Dermis blood vessel endothelial cell (primary cell): ENCODE measurements around the gene C11orf52. TPM values are rescaled to one million over a fixed set of nuclear protein-coding genes. Genes with fewer than 3 reads are reported as not detected.
"Not testable (repeated sequence)": the region's sequence is repeated elsewhere in the genome, so short reads cannot be mapped to it uniquely, and the experiment has no call there.

Source experiments
- DNase-seq: peaks from one replicate; pipeline ENCODE4 v3.0.0; 2010
- total RNA-seq: library from RNA; depleted of rRNA; stranded (reverse); fragments of >200 nt; gene quantifications from 2 replicates; pipeline ENCODE4 v1.2.3, GENCODE V29; 2014

C11orf52 gene
- total RNA-seq, 1 donor from 2014 or later, result 0.17 TPM

DNA sequence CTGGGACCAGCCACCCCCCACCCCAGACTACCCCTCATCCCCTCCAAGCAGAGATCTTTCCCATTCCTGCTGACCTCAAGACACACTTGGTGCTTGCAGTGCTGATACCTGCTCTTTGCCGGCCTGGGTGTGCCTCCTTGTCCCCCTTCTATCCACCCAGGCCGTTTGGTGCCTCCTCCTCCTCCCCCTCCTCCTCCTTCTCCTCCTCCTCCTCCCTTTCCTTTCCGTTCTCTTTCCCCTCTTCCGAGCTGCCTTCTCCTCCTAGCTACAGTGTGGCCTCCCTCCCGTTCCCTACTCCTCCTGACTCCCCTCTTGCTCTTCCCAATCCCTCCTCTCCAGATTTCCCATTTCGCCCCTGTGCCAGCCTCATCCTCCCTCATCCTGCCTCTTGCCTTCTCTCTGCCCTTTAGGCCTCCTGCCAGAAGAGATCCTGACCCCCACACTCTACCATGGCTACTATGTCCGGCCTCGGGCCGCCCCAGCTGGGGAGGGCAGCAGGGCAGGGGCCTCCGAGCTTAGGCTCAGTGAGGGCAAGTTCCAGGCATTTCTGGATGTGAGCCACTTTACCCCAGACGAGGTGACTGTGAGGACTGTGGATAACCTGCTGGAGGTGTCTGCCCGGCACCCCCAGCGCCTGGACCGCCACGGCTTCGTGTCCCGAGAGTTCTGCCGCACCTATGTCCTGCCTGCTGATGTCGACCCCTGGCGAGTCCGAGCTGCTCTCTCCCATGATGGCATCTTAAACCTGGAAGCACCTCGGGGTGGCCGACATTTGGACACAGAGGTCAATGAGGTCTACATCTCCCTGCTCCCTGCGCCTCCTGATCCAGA, 5.5 kb upstream of the C11orf52 start:
- no peak for DNase-seq

DNA sequence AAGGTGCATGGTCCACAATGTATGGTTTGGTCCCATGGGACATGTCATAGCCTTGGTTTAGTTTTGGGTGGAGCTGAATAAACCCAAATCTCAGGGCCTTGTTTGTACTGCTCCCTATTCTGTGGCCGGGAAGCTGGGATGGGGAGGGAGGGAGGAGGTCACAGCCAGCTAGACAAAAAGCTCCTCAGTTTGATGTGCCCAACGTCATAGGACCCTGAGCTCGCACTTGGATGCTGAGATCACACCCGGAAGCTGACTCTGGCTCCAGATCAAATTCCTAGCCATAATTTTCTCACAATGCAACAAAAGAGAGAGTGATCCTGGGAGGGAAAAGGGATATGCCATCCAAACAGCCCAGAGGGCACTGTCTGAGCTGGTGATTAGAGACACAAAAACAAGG, 4.7 kb upstream of the C11orf52 start:
- peak; percentile 66 for DNase-seq

GRCh38 chr11:111916768-111917167, 1.9 kb upstream of the C11orf52 start:
- no peak for DNase-seq

GRCh38 chr11:111917312-111917711, 1.4 kb upstream of the C11orf52 start:
- DNase-seq, result no peak

GRCh38 chr11:111917788-111918187, 925 bp upstream of the C11orf52 start:
- no peak for DNase-seq

GRCh38 chr11:111920908-111921307, 2.2 kb downstream of the C11orf52 start:
- no peak for DNase-seq

DNA sequence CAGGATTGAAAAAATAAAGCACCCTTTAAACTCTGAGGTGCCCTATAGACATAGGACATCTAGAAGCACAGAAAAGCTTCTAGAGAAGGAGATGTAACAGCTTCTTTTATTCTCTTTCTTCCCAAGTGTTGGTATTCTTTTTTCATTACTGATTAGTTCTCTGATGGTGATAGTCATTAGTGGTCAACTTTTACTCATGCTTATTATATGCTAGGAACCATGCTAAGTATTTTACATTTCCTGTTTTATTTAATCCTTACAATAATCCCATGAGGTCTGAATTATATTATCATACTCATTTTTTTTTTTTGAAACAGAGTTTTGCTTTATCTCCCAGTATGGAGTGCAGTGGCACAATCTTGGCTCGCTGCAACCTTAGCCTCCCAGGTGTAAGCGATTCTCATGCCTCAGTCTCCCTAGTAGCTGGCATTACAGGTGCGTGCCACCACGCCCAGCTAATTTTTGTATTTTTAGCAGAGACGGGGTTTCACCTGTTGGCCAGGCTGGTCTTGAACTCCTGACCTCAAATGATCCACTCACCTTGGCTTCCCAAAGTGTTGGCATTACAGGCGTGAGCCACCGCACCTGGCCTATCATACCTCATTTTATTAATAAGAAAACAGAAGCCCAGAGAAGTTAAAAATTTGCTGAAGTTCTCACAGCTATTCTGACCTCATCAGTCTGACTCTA, 3.0 kb downstream of the C11orf52 start:
- DNase-seq, result no peak

- peak; percentile 43 for DNase-seq
Observed at GRCh38 chr11:111922803-111923202, 4.1 kb downstream of the C11orf52 start.

GRCh38 chr11:111923351-111923788, 4.7 kb downstream of the C11orf52 start:
- DNase-seq, result peak; percentile 46

GRCh38 chr11:111923951-111924350, 5.2 kb downstream of the C11orf52 start:
- DNase-seq, result no peak

DNA sequence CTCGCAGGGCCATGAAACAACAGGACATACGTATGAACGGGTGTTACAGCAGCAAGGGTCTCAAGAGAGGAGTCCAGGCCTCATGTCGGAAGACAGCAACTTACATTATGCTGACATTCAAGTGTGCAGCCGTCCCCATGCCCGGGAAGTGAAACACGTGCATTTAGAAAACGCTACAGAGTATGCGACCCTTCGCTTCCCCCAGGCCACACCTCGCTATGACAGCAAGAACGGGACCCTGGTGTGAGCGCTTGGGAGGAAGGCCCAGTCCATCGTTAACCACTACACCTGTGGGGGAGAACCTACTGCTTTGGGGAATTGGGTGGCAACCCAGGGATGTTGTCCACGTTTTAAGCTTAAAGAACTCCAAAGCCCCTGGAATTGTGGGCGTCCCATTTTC, 7.2 kb downstream of the C11orf52 start:
- no peak for DNase-seq

GRCh38 chr11:111926505-111927391, 8.0 kb downstream of the C11orf52 start:
- peak; percentile 98 for DNase-seq

GRCh38 chr11:111930472-111930871, 11.8 kb downstream of the C11orf52 start:
- DNase-seq, result no peak

DNA sequence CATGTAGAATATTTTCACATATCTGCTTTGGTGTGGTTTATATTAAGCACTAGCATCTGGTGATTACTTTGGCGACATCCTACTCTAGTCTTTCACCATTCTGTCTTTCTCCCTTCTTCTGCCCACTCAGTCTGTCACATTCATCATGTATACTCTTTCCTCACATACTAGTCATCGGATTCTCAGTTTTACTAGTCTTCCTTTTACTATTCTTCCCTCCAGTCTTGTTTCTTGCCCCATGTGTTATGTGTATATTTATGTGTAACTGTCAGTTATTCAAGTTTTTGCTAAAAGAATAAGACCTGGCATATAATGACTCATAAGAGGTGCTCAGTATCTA, 13.9 kb downstream of the C11orf52 start:
- DNase-seq, result no peak

GRCh38 chr11:111933176-111933575, 14.5 kb downstream of the C11orf52 start:
- not testable (repeated sequence) for DNase-seq

GRCh38 chr11:111933872-111934271, 15.2 kb downstream of the C11orf52 start:
- no peak for DNase-seq

- no peak for DNase-seq
Observed at GRCh38 chr11:111934306-111934705, 15.6 kb downstream of the C11orf52 start.

GRCh38 chr11:111935317-111936039, 16.8 kb downstream of the C11orf52 start:
- DNase-seq, result no peak

GRCh38 chr11:111936040-111936540, 17.4 kb downstream of the C11orf52 start:
- DNase-seq, result no peak

DNA sequence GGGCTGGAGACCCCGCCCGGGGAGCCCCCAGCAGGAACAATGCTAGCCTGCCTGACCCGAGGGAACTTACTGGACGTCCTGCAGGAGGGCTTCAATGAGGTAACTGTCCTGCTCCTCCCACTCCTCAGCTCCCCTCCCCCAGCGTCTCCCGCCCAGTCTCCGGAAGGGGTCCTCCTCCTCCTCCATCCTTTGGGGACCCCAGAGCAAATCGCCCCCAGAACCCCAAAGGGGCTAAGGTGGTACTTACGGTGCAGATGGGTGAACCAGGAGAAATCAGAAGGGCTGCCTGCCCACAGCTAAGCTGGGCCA, 18.7 kb downstream of the C11orf52 start:
- no peak for DNase-seq

GRCh38 chr11:111937844-111938243, 19.1 kb downstream of the C11orf52 start:
- no peak for DNase-seq

- DNase-seq, result peak; percentile 59
Observed at GRCh38 chr11:111938687-111939160, 20.0 kb downstream of the C11orf52 start.
